ENCODE measurements around the gene CAMK1G. TPM values are rescaled to one million over a fixed set of nuclear protein-coding genes. Genes with fewer than 3 reads are reported as not detected.

Gene CAMK1G
- total RNA-seq, 1 experiment from 2014 or later: 21.2 TPM

- POLR2A ChIA-PET (ENCODE audit: low non-redundant PET): no interaction called here
- intact Hi-C loops (cut with micrococcal nuclease; ENCODE audit: unreplicated experiment): no loop called here
These were observed 26.3 kb upstream of the CAMK1G start for GRCh38 chr1:209557221-209557620.

GRCh38 chr1:209560529-209560928, 23.0 kb upstream of the CAMK1G start:
- no peak for DNase-seq (ENCODE audit: low spot score)
- no peak overlapping the region for H3K4me3 ChIP-seq (ENCODE audit: low read depth, low read length, poor library complexity, severe bottlenecking)
- H3K27me3 ChIP-seq (replicated peaks; ENCODE audit: insufficient read depth, low read depth, low read length, poor library complexity): no peaks in the 10 kb centered on the region
- H3K27ac ChIP-seq (ENCODE audit: low read depth, low read length, poor library complexity, severe bottlenecking): no peak overlapping the region
- ChIA-PET CTCF (no interaction called here), POLR2A (ENCODE audit: low non-redundant PET) (no interaction called here)
- intact Hi-C loops (cut with micrococcal nuclease; ENCODE audit: unreplicated experiment): loop anchor here (10.0 kb wide), 1 partner anchor 316 kb away; no protein-coding TSS in a partner anchor
- H3K4me1 ChIP-seq (ENCODE audit: insufficient read depth, low read length, poor library complexity, severe bottlenecking): peaks cover 6% of the 10 kb centered on the region
- TF ChIP-seq EZH2 (IDR thresholded peaks at IDR 0.05; ENCODE audit: borderline replicate concordance, low read depth, low read length, poor library complexity, severe bottlenecking) (no peak), CTCF (conservative IDR thresholded peaks at IDR 0.05; ENCODE audit: low read depth, low read length) (no peak)
- no peaks in the 10 kb centered on the region for H3K9me3 ChIP-seq (ENCODE audit: low read depth, low read length, poor library complexity, severe bottlenecking)
- no TSS peak for BruUV-seq (replicated peaks)
- H3K36me3 ChIP-seq (ENCODE audit: insufficient read depth, low read length, poor library complexity, severe bottlenecking): no peaks in the 10 kb centered on the region

More at GRCh38 chr1:209557221-209557620, 26.3 kb upstream of the CAMK1G start:
- Histone ChIP-seq H3K36me3 (ENCODE audit: insufficient read depth, low read length, poor library complexity, severe bottlenecking) (no peaks in the 10 kb centered on the region), H3K9me3 (ENCODE audit: low read depth, low read length, poor library complexity, severe bottlenecking) (no peaks in the 10 kb centered on the region), H3K27ac (ENCODE audit: low read depth, low read length, poor library complexity, severe bottlenecking) (no peak overlapping the region), H3K4me1 (ENCODE audit: insufficient read depth, low read length, poor library complexity, severe bottlenecking) (no peaks in the 10 kb centered on the region), H3K4me3 (ENCODE audit: low read depth, low read length, poor library complexity, severe bottlenecking) (no peak overlapping the region), H3K27me3 (replicated peaks; ENCODE audit: insufficient read depth, low read depth, low read length, poor library complexity) (peaks cover 19% of the 10 kb centered on the region)
- TF ChIP-seq EZH2 (IDR thresholded peaks at IDR 0.05; ENCODE audit: borderline replicate concordance, low read depth, low read length, poor library complexity, severe bottlenecking) (no peak), CTCF (conservative IDR thresholded peaks at IDR 0.05; ENCODE audit: low read depth, low read length) (no peak)
- DNase-seq (ENCODE audit: low spot score): no peak
- no TSS peak for BruUV-seq (replicated peaks)
- CTCF ChIA-PET: no interaction called here

- no peak for DNase-seq (ENCODE audit: low spot score)
- intact Hi-C loops (cut with micrococcal nuclease; ENCODE audit: unreplicated experiment): loop anchor here (10.0 kb wide), 1 partner anchor 316 kb away; no protein-coding TSS in a partner anchor
- BruUV-seq (replicated peaks): no TSS peak
- ChIA-PET CTCF (no interaction called here), POLR2A (ENCODE audit: low non-redundant PET) (no interaction called here)
- Histone ChIP-seq H3K27ac (ENCODE audit: low read depth, low read length, poor library complexity, severe bottlenecking) (no peak overlapping the region), H3K9me3 (ENCODE audit: low read depth, low read length, poor library complexity, severe bottlenecking) (no peaks in the 10 kb centered on the region), H3K36me3 (ENCODE audit: insufficient read depth, low read length, poor library complexity, severe bottlenecking) (no peaks in the 10 kb centered on the region), H3K4me1 (ENCODE audit: insufficient read depth, low read length, poor library complexity, severe bottlenecking) (peaks cover 6% of the 10 kb centered on the region), H3K27me3 (replicated peaks; ENCODE audit: insufficient read depth, low read depth, low read length, poor library complexity) (no peaks in the 10 kb centered on the region), H3K4me3 (ENCODE audit: low read depth, low read length, poor library complexity, severe bottlenecking) (no peak overlapping the region)
- TF ChIP-seq CTCF (conservative IDR thresholded peaks at IDR 0.05; ENCODE audit: low read depth, low read length): no peak
- TF ChIP-seq EZH2 (IDR thresholded peaks at IDR 0.05; ENCODE audit: borderline replicate concordance, low read depth, low read length, poor library complexity, severe bottlenecking): no peak
These were observed 22.6 kb upstream of the CAMK1G start for GRCh38 chr1:209560952-209561351.

Measured in A673 (cell line).